ENCODE data around the gene HOXB2.

Gene HOXB2

GRCh38 chr17:48565022-48565554, 20.2 kb upstream of the HOXB2 start:
- no peak for DNase-seq

DNA sequence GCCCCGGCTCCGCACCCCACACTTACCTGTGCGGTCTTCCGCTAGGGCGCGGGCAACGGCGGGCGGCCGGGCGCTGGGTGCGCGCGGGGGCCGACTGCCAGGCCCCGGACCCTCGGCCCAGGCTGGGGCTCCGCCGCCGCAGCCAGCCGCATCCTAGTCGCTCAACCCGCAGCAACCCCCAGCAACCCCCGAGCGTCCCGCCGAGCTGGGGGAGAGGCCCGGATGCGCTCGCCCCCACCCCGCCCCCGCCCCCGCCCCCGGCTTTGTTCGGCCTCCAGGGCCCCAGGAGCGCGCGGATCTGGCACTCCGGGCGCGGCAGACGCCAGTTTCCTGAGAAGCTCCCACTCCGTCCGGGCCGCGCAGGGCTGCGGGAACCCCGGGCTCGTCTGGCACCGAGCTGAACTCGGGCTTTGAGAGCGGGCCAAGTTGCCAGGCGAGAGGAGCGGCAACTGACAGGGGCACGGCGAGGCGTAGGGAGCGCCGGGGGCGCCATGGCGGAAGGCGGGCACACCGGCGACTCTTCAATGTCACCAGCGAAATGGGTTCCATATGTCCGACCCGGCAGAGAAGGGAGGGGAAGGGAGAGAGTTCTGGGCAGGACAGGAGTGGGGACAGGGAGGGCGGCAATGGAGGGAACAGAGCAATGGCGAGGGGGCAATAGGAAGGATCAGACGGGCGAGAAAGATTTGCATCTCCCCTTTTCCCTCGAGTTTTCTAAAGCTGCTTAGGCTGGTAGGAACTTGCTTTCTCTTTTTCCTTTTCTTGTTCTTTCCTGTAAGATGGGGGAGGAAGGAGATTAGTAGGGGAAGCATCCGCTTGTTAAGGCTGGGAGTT, 19.5 kb upstream of the HOXB2 start:
- DNase-seq, result no peak

- DNase-seq, result no peak
Observed at GRCh38 chr17:48563867-48564187, 18.9 kb upstream of the HOXB2 start.

DNA sequence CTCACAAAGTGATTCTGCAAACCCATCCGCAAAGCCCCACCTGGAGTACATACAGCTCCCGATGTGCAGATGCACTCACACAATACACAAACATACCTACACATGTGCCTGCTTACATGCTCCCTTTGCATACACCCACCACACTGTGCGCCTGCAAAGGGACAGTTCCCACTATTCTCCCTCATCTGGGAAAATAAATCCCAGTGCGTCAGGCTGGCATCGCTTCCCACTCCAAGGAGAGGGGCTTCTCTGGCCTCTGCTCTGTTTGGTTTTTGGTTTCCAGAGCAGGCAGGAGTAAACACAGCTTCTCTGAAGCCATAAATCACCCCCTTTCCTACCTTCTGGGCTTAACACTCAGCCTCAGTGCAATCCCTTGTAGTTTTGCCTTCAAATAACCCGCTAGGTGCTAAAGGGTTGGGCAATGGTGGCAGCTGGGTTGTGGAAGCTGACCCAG, 18.5 kb upstream of the HOXB2 start:
- DNase-seq, result no peak

GRCh38 chr17:48562934-48563333, 18.0 kb upstream of the HOXB2 start:
- DNase-seq, result no peak

GRCh38 chr17:48561884-48562810, 17.2 kb upstream of the HOXB2 start:
- DNase-seq, result no peak

DNA sequence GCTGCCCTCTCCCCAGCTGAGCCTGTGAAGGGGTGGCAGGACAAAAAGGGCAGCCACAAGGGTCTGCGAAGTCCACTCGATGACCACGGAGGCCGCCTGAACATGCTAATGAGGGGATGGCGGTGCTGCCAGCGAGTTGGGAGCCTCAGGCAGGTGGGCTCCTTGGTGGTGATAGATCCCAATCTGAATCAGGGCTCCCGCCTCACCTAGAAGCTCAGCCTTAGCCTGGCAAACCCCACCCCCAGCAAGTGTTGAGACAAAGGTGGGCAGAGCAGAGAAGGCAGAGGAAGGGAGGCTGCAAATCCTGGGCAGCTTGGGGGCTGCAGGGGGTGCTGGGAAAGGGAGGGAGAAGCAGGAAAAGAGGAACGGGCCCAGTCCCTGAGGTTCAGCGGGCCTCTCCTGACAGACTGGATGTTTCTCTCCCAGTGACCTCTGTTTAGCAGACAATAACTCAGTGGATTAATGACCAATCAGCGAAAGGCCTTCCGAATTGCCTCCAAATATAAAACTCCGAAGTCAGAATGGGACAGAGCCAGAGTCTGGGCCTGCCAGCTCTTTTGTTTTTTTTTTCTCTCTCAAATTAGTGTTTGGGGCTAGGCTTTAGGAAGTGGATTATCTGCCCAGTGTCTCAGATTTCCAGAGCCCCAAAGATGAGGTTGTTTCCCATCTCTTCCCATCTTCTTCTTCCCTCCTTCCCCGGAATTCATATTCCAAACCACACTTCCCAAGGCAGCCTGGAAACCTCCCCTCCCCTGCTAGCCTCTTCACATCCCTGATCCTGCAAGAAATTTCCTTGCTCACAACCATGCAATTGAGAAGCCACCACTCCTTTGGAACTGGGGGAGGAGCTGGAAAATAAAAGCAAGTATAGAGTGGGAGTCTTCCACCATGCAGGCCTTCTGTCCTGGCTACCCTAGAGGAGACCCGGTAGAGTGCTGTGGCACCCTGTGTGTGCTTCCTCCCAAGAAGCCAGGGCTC, 15.2 kb upstream of the HOXB2 start:
- no peak for DNase-seq

GRCh38 chr17:48559122-48559839, 14.4 kb upstream of the HOXB2 start:
- no peak for DNase-seq

DNA sequence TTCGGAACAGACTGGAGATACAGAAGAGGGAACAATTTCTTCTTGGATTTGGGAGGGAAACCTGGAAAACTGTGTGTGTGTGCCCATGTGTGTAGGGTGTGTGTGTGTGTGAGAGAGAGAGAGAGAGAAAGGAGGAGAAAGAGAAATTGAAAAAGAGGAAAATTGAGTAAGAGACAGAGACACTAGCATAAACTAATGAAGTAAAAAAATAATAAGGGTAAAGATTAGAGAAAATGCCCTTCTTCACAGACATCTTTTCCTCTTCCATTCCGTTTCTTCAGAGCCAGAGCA, 13.9 kb upstream of the HOXB2 start:
- DNase-seq, result no peak

- DNase-seq, result no peak
Observed at GRCh38 chr17:48558057-48558830, 13.3 kb upstream of the HOXB2 start.

DNA sequence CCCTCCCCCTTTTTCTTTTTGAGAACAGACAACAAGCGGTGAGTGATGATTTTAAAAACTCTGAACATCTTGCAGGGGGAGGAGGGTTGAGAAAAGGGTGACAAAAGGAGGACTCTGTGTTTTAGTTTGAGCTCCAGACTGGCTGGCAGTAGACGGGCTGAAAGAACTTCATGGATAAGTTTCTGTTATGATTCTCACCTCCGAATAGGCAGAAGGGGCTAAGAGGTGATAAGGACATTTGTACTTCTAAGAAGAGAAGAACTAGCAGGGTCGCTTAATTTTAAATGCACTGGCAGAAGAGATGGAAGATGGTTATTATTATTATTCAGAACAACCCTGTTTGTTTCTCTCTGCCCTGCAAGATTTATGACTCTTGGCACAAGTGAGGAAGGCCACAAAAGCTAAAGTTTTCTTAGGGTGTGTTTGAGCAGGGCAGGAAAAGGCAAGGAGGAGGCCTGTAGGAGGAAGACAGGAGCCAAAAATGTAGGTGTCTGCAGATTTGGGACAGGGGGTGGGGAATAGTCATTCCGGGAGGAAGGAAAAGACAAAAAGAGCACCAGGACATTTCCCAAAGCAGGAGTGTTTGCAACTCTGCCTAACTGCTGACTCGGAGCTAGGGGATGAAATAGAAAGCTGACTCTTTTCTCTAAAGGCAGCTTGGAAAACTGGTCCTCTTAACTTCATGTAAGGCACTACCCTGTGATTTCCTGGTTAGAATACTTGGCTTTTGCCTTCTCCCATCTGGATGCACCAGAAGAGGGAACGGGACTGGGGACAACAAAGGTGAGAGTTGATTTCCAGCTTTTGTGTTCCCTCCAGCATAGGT, 11.9 kb upstream of the HOXB2 start:
- no peak for DNase-seq

- DNase-seq, result no peak
Observed at GRCh38 chr17:48556229-48556575, 11.3 kb upstream of the HOXB2 start.

DNA sequence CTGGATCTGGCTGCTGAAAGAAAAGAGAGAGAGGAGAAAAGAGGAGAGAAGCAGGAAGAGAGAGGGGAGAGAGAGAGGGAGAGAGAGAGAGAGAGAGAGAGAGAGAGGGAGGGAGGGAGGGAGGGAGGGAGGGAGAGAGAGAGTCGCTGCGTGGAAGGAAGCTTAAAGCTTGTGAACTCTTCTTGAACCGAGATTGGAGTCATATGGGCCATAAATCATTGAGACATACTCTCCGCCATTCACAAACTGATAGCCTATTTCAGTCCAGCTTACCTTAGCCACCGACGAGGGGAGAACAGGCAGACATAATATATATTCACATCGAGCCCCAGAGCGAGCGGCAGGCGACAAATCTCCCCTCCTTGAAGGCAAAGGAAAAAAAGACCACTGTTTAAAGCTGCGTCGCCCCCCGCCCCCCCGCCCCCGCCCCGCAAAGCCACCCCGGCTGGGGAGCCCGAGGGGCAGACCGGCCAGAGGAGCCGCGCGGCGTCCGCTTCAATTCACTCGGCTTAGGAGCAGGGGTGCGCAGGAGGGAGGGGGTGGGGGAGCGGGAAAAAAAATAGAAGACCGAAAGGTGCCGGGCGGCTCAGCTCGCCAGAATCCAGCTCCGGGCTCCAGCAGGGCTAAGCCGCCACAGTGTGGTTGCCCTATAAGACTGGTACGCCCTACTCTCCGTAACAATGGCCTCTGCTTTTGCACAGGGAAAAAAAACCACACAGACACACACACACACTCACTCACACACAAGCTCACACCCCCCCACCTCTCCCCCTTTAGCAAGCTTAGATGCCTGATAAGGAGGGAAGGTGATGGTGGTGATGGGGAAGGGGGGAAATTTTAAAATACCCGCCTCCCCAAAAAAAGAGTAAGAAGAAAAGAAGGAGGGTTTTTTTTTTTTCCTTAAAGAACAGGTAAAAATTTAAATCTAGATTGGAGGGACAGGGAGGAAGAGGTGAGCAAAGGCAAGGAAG, 10.6 kb upstream of the HOXB2 start:
- DNase-seq, result no peak

- DNase-seq, result no peak
Observed at GRCh38 chr17:48554412-48555257, 9.7 kb upstream of the HOXB2 start.

DNA sequence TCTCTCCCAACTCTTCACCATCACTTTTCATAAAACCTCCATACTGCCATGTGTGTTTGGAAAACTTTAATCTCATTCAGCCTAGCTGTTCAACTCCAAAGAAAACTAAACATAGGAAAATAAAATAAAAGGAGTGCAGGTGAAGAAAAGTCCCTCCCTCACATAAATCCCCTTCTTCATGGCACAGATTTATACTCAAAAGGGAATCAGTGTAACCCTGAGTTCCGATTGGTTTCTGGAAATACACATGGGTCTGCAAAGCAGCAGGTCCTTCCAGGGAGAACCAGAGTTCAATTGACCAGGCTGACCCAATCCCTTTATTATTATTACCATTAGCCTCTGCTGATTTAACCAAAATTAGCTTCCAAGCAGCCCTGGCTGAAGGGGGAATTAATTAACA, 8.9 kb upstream of the HOXB2 start:
- no peak for DNase-seq

- no peak for DNase-seq
Observed at GRCh38 chr17:48553190-48553547, 8.3 kb upstream of the HOXB2 start.

DNA sequence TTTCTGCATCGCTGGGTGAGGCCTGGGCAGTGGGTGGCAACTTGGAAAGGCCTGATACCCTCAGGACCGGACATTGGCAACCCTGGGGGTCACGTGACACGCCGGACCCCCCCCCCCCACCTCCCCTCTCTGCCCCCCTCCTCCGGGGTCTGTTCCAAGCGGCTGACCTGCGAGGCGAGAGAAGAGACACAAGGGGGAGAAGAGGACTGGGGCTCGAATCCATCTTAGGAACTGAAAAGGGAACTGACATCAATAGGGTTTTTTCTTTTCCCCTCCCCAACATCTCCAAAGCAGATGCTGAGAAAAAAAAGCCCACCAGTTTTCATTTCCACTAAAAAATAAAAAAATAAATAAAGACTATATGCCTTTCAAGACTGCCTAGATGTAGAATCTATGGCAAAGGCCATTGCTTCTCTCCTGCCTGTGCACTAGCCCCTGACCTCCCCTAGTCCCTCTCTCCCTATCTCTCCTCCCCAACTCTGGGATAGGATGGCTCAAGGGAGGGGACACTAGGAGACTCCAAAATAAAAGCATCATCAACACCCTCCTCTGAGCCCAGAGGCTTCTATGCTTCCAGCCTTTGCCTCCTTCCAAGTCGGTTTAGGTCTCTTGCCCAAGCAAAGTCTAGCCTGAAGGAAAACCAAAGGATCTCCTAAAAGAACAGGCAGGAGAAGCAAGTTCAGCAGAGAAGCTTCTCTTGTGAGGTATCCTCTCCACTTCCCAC, 7.7 kb upstream of the HOXB2 start:
- DNase-seq, result no peak
